Activated naive CD4-positive, alpha-beta T cell treated with anti-CD3 and anti-CD28 coated beads, Interleukin-2, amount 50 U/mL, for 24 hours (primary cell): ENCODE measurements around the gene HEBP2.

Experiments used
- H3K27ac Mint-ChIP-seq: one replicate; pipeline ENCODE4 v1.8.0; 2021; ENCODE audit warnings: mild to moderate bottlenecking, mixed read lengths
- H3K27me3 Mint-ChIP-seq: one replicate; pipeline ENCODE4 v1.8.0; 2021; ENCODE audit warnings: mixed read lengths
- H3K36me3 Mint-ChIP-seq: one replicate; pipeline ENCODE4 v1.8.0; 2021; ENCODE audit warnings: mixed read lengths
- H3K4me1 Mint-ChIP-seq: one replicate; pipeline ENCODE4 v1.8.0; 2021; ENCODE audit warnings: mixed read lengths
- H3K4me3 Mint-ChIP-seq: one replicate; pipeline ENCODE4 v1.8.0; 2021; ENCODE audit warnings: mild to moderate bottlenecking, mixed read lengths
- H3K9me3 Mint-ChIP-seq: one replicate; pipeline ENCODE4 v1.8.0; 2021; ENCODE audit warnings: mixed read lengths

HEBP2 gene

DNA sequence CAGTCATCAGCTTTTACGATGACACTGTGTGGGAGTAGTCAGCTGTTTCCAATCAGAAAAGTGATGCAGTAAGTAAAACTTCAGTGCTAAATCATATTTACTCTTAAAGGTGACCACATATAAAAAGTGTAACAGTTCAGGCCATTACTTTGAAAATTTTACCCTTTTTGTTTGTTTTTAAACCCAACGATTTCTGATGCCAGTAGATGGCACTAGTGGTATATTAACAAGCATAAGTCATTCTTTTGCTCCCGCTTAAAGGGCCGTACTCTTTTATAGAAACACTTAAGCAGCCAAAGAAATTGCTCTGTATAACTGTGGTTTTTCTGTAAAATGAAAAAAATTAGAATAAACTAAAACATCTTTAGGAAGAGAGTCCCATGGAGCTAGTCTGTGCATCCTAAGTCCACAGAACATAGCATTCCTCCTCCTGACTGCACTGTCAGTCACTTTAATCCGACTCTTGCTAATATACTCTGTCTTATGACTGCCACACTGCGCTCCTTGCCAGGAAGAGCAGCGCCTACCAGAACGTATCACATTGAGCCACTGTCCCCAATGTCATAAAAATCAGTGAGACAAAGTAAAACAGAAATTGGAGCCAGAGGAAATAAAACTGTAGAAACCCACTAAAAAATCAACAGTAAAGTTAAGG lies 25.0 kb downstream of the HEBP2 start:
- Mint-ChIP-seq H3K36me3 (no peaks in the 10 kb centered on the region), H3K4me3 (no peak overlapping the region), H3K27me3 (no peaks in the 10 kb centered on the region), H3K27ac (no peak overlapping the region), H3K4me1 (no peaks in the 10 kb centered on the region), H3K9me3 (no peaks in the 10 kb centered on the region)

DNA sequence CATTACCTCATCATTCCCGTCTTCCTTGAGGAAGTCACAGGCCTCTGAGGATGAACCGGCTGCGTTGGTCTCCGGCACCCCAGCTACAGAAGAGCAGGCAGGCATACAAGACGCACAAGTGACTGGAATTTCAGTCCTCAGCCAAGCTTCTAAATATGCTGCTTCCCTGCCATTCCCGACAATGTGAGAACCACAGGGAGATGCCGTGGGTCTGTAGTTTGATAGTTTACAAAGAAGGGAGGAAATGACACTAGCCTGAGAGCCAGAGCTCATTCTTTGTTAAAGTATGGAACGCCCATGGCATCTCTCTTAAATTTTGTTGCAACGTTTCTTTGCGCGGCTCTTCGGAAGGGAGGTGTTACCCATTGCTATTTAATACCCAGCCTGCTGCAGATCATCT lies 25.7 kb downstream of the HEBP2 start:
- no peaks in the 10 kb centered on the region for H3K4me1 Mint-ChIP-seq
- H3K9me3 Mint-ChIP-seq = no peaks in the 10 kb centered on the region
- no peaks in the 10 kb centered on the region for H3K36me3 Mint-ChIP-seq
- H3K27me3 Mint-ChIP-seq = no peaks in the 10 kb centered on the region
- no peak overlapping the region for H3K4me3 Mint-ChIP-seq
- H3K27ac Mint-ChIP-seq = no peak overlapping the region

DNA sequence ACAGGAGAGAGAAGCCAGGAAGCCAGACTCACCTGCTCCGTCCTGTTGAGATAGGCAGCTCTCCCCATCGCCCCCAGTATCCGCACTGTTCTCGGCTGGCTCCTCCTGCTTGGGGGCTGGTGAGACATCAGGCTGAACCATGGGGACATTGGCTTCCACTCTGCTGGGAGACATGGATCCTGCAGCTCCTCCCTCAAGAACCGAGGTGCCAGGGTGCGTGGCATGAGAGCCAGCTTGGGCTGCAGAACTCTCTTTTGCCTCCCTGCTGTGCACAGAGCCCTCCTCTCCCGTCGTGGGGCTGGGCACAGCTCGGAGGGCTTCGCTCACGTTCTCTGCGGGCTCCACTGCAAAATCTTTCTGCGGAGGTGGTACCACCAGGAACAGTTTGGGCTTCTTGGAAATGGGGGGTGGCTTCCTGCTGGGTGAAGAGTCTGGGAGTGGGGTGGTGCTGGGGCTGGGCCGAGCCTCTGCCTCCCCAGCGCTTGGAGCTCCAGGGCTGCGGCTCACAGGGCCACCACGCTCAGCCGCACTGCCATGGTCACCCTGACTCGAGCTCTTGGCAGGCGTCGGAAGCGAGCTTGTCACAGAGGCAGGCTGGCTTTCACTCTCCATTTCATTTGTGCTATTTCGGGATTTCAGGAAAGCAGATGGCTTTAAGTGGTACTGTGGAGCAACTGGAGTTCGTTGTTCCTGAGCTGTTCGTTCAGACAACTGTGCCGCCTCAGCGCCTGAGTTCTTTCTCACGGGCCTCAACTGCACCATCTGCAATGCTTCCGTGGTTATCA lies 26.5 kb downstream of the HEBP2 start:
- Mint-ChIP-seq H3K9me3 (no peaks in the 10 kb centered on the region), H3K4me1 (no peaks in the 10 kb centered on the region), H3K27ac (no peak overlapping the region), H3K4me3 (no peak overlapping the region), H3K27me3 (no peaks in the 10 kb centered on the region), H3K36me3 (no peaks in the 10 kb centered on the region)

DNA sequence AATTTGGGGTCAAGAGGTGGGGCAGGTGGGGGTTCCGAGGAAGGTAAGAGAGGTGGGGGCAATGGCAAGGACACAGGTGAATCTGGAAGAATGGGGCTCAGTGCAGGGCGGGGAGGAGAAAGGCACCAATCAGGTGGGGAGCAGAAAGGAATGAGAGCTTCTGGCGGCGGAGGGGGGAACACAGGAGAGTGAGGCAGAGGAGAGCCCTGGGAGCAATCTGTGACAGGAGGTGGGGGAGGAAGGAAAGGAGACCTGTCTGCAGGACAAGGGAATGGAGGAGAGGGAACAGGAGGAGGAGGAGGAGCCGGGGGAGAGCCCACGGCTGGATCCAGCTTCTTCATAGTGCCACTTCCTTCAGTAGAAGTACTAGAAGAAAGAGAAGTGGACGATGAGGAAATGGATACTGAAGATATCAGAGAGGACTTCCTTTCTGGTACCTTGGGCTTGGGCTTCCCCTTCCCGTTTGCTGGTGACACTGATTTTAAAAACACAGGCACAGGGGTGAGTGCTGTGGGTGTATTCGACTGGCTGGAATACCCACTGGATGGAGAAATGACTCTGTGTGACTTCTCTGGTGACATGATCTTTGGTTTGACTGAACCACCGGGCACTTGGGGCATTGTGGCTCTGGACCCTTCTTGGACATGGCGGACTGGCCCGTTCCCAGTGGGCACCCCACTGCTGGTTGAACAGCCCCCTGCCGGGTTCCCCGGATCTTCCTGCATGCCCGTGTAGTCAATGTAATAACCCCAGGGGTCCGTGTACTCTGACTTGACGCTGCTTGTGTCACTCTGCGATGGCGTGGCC lies 27.4 kb downstream of the HEBP2 start:
- Mint-ChIP-seq H3K4me1 (no peaks in the 10 kb centered on the region), H3K9me3 (no peaks in the 10 kb centered on the region), H3K27me3 (no peaks in the 10 kb centered on the region), H3K4me3 (no peak overlapping the region), H3K27ac (no peak overlapping the region), H3K36me3 (no peaks in the 10 kb centered on the region)

DNA sequence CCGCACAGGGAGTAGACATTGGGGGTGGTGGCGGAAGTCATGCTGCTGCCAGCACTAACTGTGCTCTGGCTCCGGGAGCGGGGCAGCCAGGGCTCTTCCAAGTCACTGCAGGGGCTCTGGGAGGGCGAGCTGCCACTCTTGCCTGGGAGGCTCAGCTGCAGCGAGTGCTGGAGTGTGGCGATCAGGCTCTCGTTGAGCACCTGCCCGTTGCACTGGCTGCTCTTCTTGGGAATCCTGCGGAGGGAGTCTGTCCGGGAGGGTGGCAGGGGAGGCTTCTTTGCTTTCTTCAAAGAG lies 28.0 kb downstream of the HEBP2 start:
- Mint-ChIP-seq H3K36me3 (no peaks in the 10 kb centered on the region), H3K27me3 (no peaks in the 10 kb centered on the region), H3K4me1 (no peaks in the 10 kb centered on the region), H3K4me3 (no peak overlapping the region), H3K9me3 (no peaks in the 10 kb centered on the region), H3K27ac (no peak overlapping the region)

DNA sequence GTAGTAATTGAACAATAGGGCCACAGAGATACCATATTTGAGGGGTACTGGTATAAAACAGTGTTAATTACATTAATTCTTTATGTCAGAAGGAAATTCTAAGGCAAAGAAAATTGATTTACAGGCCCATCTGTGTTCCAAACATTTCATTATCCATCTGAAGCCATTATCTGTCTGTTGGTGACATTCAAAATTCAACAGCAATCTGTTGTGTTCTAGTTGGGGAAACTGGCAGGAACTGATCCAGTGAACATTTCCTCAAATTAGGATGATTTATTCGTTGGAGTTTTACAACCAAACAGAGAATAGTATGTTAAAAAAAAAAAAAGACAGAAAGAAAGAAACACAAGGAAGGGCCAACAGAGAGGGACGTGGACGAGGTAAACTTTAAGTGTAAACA lies 30.1 kb downstream of the HEBP2 start:
- no peaks in the 10 kb centered on the region for H3K9me3 Mint-ChIP-seq
- no peaks in the 10 kb centered on the region for H3K4me1 Mint-ChIP-seq
- no peaks in the 10 kb centered on the region for H3K36me3 Mint-ChIP-seq
- no peak overlapping the region for H3K4me3 Mint-ChIP-seq
- H3K27me3 Mint-ChIP-seq = no peaks in the 10 kb centered on the region
- no peak overlapping the region for H3K27ac Mint-ChIP-seq

DNA sequence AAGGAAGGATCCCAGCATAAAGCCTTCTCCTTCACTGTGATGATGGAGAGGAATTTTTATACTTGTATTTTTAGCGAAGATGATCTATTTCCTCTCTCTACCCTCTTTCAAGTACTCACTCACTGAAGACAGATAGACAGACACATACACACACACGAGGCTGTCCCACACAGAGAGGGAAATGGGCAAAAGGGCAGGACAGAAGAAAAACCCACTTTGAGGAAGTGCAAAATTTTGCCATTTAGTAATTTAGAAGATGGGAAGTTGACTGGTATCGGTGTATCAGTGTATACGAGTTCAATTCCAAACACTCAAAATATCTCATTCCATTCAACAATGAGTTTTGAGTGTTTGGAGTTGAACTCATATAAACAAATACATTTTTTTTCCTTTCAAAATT lies 30.9 kb downstream of the HEBP2 start:
- no peaks in the 10 kb centered on the region for H3K36me3 Mint-ChIP-seq
- H3K27me3 Mint-ChIP-seq = no peaks in the 10 kb centered on the region
- no peaks in the 10 kb centered on the region for H3K4me1 Mint-ChIP-seq
- no peak overlapping the region for H3K27ac Mint-ChIP-seq
- H3K4me3 Mint-ChIP-seq = no peak overlapping the region
- H3K9me3 Mint-ChIP-seq = no peaks in the 10 kb centered on the region

DNA sequence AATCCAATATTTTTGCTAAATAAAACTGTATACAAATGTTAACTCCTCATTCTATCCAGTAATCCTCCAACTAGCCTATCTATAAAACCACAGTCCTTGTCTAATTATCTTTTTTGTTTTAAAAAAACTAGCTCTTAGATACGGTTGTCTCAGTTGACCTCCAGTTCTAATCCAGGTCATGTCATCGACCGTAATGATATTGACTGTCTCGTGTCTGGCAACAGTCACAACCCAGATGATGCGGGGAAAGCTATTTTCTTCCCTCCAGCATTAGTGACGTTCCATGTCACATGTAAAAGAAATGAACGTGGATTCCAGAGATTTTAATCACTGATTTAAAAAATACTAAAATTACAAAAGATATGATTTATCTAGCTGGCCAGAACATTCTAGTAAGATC lies 35.5 kb downstream of the HEBP2 start:
- Mint-ChIP-seq H3K27me3 (no peaks in the 10 kb centered on the region), H3K27ac (no peak overlapping the region), H3K9me3 (no peaks in the 10 kb centered on the region), H3K4me1 (no peaks in the 10 kb centered on the region), H3K36me3 (no peaks in the 10 kb centered on the region), H3K4me3 (no peak overlapping the region)

DNA sequence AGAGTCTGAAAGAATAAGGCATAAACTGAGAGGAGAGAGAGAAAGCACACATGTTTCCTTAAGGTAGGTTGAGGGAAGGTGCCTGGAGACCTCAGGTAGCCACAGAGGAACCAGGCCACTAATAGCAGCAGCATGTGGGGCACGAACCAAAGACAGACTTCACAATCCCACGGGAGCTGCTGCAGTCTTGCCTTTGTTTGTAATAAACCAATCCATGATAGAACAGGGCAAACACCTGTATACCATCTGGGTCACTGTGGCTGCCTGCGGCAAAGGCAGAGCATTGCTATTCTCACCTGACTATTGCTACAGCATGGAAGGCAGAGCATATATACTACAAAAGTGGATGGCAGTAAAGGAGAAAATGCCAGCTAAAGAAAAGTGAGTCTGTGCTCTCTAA lies 36.3 kb downstream of the HEBP2 start:
- no peaks in the 10 kb centered on the region for H3K27me3 Mint-ChIP-seq
- H3K4me1 Mint-ChIP-seq = no peaks in the 10 kb centered on the region
- H3K36me3 Mint-ChIP-seq = no peaks in the 10 kb centered on the region
- H3K9me3 Mint-ChIP-seq = no peaks in the 10 kb centered on the region
- no peak overlapping the region for H3K27ac Mint-ChIP-seq
- H3K4me3 Mint-ChIP-seq = no peak overlapping the region

DNA sequence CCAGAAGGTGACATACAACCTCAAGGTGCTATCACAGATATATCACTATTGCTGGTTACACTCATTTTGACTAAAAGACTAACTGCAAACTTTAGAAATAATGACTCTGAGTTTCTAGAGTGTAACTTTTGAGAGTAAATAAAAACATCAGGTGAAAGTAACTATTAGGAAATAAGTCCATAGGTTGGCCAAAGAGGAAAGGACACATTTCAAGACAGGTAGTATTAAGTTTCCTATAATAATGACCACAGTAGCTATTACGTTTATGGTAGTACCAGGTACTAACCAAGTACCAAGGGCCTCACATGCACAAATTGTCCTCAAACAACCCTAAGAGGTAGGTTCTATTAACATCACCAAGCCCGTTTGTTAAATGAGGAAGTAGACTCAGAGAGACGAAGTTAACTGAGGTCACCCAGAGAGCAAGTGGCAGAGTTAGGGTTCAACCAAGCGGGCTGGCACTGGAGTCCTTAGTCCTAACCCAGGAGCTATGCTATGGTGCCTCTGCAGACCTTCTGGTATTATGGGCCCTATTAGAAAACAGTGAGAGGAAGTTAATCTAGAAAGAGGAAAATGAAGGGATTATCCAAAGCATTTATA lies 36.8 kb downstream of the HEBP2 start:
- H3K4me3 Mint-ChIP-seq = no peak overlapping the region
- H3K27me3 Mint-ChIP-seq = no peaks in the 10 kb centered on the region
- H3K27ac Mint-ChIP-seq = no peak overlapping the region
- H3K36me3 Mint-ChIP-seq = no peaks in the 10 kb centered on the region
- H3K4me1 Mint-ChIP-seq = no peaks in the 10 kb centered on the region
- no peaks in the 10 kb centered on the region for H3K9me3 Mint-ChIP-seq

DNA sequence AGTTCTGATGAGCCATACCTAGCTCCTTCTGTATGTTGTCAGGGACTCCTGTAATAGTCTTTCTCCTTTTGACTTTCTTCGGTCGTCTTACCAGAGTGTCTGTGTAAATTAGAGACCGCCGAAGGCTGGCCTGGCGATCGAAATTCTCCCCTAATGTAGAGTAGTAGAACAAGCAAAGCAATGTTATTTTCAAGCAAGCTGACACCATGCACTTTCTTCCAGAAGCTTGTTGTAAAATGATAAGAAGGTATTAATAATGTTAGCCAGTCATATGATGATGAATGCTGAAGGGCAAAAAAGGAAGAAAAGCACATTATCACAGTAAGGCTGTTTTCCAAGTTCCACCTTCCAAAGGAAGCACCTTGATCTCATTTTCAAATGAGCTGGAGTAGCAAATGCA lies 37.9 kb downstream of the HEBP2 start:
- H3K9me3 Mint-ChIP-seq = no peaks in the 10 kb centered on the region
- H3K4me3 Mint-ChIP-seq = no peak overlapping the region
- H3K27ac Mint-ChIP-seq = no peak overlapping the region
- H3K36me3 Mint-ChIP-seq = no peaks in the 10 kb centered on the region
- H3K27me3 Mint-ChIP-seq = no peaks in the 10 kb centered on the region
- no peaks in the 10 kb centered on the region for H3K4me1 Mint-ChIP-seq

DNA sequence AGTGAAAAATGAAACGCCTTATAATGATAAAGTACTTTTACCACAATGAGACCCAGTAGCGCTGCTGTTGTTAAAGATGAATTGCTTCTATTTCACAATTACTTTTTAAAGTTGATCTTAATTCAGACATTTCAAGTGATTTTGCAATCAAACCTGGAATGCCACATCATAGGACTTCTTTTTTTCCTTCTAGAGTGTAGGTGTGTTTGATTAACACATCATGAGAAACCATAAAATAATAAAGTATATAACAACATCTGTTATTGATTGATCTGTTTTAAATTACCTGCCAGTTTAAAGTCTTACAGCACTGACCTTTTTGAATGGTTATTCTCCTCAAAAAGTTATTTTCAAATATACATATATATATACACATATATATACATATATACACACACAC lies 38.6 kb downstream of the HEBP2 start:
- no peaks in the 10 kb centered on the region for H3K36me3 Mint-ChIP-seq
- H3K27me3 Mint-ChIP-seq = no peaks in the 10 kb centered on the region
- H3K9me3 Mint-ChIP-seq = no peaks in the 10 kb centered on the region
- H3K4me1 Mint-ChIP-seq = no peaks in the 10 kb centered on the region
- H3K4me3 Mint-ChIP-seq = no peak overlapping the region
- no peak overlapping the region for H3K27ac Mint-ChIP-seq

DNA sequence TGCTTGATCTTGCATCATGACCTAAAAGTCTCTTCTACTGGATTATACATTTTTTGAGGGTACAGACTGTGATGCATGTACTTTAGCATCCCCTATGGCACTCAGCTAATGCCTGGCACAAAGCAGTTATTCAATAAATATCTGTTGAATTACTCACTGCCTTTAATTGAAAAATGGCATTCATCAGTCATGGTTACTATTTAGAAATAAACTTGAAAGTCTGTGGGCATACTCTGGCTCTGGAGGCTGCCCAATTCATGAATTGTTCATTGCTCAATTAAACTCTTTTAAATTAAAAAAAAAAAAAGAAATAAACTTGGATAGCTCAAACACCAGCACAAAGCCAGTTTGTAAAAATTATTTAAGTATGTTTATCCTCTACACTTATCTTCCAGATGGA lies 40.0 kb downstream of the HEBP2 start:
- H3K27me3 Mint-ChIP-seq = no peaks in the 10 kb centered on the region
- H3K36me3 Mint-ChIP-seq = no peaks in the 10 kb centered on the region
- no peaks in the 10 kb centered on the region for H3K4me1 Mint-ChIP-seq
- no peaks in the 10 kb centered on the region for H3K9me3 Mint-ChIP-seq
- H3K4me3 Mint-ChIP-seq = no peak overlapping the region
- no peak overlapping the region for H3K27ac Mint-ChIP-seq

DNA sequence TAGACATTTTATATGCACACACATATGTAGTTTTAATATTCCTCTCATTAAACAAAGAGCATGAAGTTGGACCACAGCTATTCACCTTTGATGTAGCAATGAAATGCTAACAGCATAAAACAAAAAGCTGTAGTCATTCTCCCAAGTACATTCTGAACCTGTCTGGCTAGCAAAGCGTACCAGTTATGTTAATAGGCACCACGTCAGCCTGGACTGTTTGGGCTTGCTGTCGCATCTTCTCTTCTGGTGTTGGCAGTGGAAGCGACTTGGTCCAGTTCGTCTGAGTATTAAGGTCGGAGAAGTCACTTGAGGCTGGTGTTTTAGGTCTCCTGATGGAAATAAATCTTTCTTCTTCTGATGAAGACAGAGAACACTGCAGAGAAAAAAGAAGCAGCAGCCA lies 42.8 kb downstream of the HEBP2 start:
- H3K9me3 Mint-ChIP-seq = no peaks in the 10 kb centered on the region
- H3K4me3 Mint-ChIP-seq = no peak overlapping the region
- H3K4me1 Mint-ChIP-seq = no peaks in the 10 kb centered on the region
- H3K36me3 Mint-ChIP-seq = no peaks in the 10 kb centered on the region
- H3K27ac Mint-ChIP-seq = no peak overlapping the region
- no peaks in the 10 kb centered on the region for H3K27me3 Mint-ChIP-seq

DNA sequence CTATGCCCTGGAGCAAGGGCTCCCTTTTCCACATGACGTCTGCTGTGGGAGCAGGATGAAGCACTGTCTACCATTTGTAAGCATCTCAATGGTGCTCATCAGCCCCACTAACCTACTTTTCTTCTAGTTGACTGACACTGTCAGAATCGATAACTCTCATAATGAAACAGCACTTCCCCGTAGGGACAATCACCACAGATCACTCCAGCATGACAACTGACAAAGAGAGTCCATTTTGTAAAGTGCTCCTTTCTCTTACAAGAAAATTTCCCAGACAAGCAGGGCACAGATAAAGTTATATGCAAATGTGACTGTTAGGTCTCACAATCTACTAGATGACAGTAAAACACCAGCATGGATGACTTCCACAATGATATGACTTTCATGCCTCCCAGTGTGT lies 46.4 kb downstream of the HEBP2 start:
- Mint-ChIP-seq H3K36me3 (no peaks in the 10 kb centered on the region), H3K27ac (no peak overlapping the region), H3K27me3 (no peaks in the 10 kb centered on the region), H3K9me3 (no peaks in the 10 kb centered on the region), H3K4me3 (no peak overlapping the region), H3K4me1 (peaks cover 15% of the 10 kb centered on the region)

DNA sequence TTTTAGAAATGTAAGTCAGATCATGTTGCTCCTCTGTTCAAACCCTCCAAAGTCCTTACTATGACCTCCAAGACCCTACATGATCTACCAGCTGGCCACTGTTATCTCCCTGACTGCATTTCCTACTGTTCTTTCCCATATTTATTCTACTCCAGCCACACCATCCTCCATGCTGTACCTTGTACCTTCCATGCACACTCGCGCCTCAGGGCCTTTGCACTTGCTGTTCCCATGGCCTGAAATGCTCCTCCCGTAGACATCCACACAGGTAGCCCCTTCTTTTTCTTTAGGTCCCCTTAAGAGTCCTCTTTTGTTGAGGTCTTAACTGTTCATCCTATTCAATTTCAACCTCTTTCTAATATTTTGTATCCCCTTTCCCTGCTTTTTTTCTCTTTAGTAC lies 47.0 kb downstream of the HEBP2 start:
- H3K4me3 Mint-ChIP-seq = no peak overlapping the region
- peaks cover 21% of the 10 kb centered on the region for H3K4me1 Mint-ChIP-seq
- no peaks in the 10 kb centered on the region for H3K36me3 Mint-ChIP-seq
- H3K9me3 Mint-ChIP-seq = no peaks in the 10 kb centered on the region
- no peaks in the 10 kb centered on the region for H3K27me3 Mint-ChIP-seq
- H3K27ac Mint-ChIP-seq = no peak overlapping the region
